B cell (primary cell): ENCODE data around the gene NME7. TPM values are rescaled to one million over a fixed set of nuclear protein-coding genes. Genes with fewer than 3 reads are reported as not detected.

Source experiments
- ATAC-seq: fragments of 200-7000 bp; cut with Tn5 transposase; one replicate; pipeline ENCODE4 v1.10.0; 2021; ENCODE audit warnings: low read depth, mild to moderate bottlenecking, moderate number of reproducible peaks, moderate library complexity
- CTCF ChIA-PET: fragments of 350-600 bp; sonication (Branson Sonifier 250); formaldehyde crosslinking; loops from one replicate; lab custom pipeline; 2021; ENCODE audit warnings: antibody characterized with exemption, inconsistent platforms; lab: Charles Lee
- POLR2A ChIA-PET: fragments of 350-600 bp; sonication (Branson Sonifier 250); formaldehyde crosslinking; loops from one replicate; lab custom pipeline; 2021; ENCODE audit warnings: antibody characterized with exemption; lab: Charles Lee
- DNase-seq: peaks from one replicate; pipeline ENCODE4 v3.0.0; 2013
- H2AFZ ChIP-seq: 2 replicates; pipeline ENCODE4 v1.6.1; 2012; ENCODE audit warnings: mild to moderate bottlenecking, low read depth, low read length; ENCODE audit not compliant: insufficient read depth, poor library complexity, severe bottlenecking
- H3K27ac ChIP-seq, 2 donors: 1 replicate in 1 of 2; 2 replicates in 1 of 2; pipeline ENCODE4 v1.5.1; 2012 to 2013; ENCODE audit warnings: low read length in 2 of 2, mild to moderate bottlenecking in 2 of 2, moderate library complexity in 1 of 2
- H3K27me3 ChIP-seq, 4 experiments: fragments of 200-600 bp in 1 of 4; sonication (generic) in 1 of 4; replicated peaks in 1 of 4; 1 replicate in 2 of 4; 2 replicates in 2 of 4; pipeline versions ENCODE4 v1.6.1 to v1.7.0; 2013 to 2016; ENCODE audit warnings: low read length in 3 of 4, mild to moderate bottlenecking in 2 of 4, mixed read lengths in 1 of 4, moderate library complexity in 1 of 4; ENCODE audit not compliant: insufficient read depth in 4 of 4, control insufficient read depth in 3 of 4; ENCODE audit errors: control extremely low read depth in 1 of 4
- H3K36me3 ChIP-seq, 2 experiments: replicated peaks in 1 of 2; 1 replicate in 1 of 2; 2 replicates in 1 of 2; pipeline versions ENCODE4 v1.6.1 to v1.7.1; 2013; ENCODE audit warnings: low read length in 1 of 2; ENCODE audit not compliant: insufficient read depth in 2 of 2, control insufficient read depth in 1 of 2; ENCODE audit errors: control extremely low read depth in 1 of 2, extremely low read depth in 1 of 2
- H3K4me1 ChIP-seq, 2 donors: fragments of 200-600 bp in 1 of 2; sonication (generic) in 1 of 2; 1 replicate in 1 of 2; 2 replicates in 1 of 2; pipeline versions ENCODE4 v1.5.1 to v1.6.1; 2013 to 2017; ENCODE audit warnings: low read length in 2 of 2; ENCODE audit not compliant: control insufficient read depth in 2 of 2, insufficient read depth in 2 of 2
- H3K4me2 ChIP-seq: replicated peaks from 2 replicates; pipeline ENCODE3; 2012; ENCODE audit warnings: mild to moderate bottlenecking, low read depth, low read length; ENCODE audit not compliant: poor library complexity, severe bottlenecking
- H3K4me3 ChIP-seq, 5 experiments: fragments of 200-600 bp in 1 of 5; sonication (generic) in 1 of 5; 1 replicate in 3 of 5; 2 replicates in 2 of 5; pipeline versions ENCODE4 v1.5.1 to v1.7.0; 2011 to 2016; ENCODE audit warnings: low read length in 4 of 5, mild to moderate bottlenecking in 4 of 5, low read depth in 2 of 5, control low read depth in 1 of 5, moderate library complexity in 1 of 5; ENCODE audit not compliant: insufficient read depth in 1 of 5; ENCODE audit errors: control extremely low read depth in 1 of 5, extremely low read depth in 1 of 5
- H3K79me2 ChIP-seq: fragments of 200-600 bp; sonication (generic); one replicate; pipeline ENCODE4 v1.6.0; 2016; ENCODE audit warnings: low read length; ENCODE audit not compliant: control insufficient read depth, insufficient read depth
- H3K9ac ChIP-seq: fragments of 200-600 bp; sonication (generic); 2 replicates; pipeline ENCODE4 v1.6.1; 2017; ENCODE audit warnings: mild to moderate bottlenecking, low read length, moderate library complexity
- H3K9me3 ChIP-seq, 3 donors: one replicate each; pipeline versions ENCODE4 v1.6.1 to v1.7.1; 2013; ENCODE audit warnings: low read length in 2 of 3; ENCODE audit not compliant: control insufficient read depth in 2 of 3, insufficient read depth in 1 of 3; ENCODE audit errors: control extremely low read depth in 1 of 3
- H4K20me1 ChIP-seq: 2 replicates; pipeline ENCODE4 v1.6.0; 2012; ENCODE audit warnings: mild to moderate bottlenecking, low read length; ENCODE audit not compliant: insufficient read depth, control insufficient read depth, poor library complexity, severe bottlenecking
- H3K27ac Mint-ChIP-seq: one replicate; pipeline ENCODE4 v1.8.0; 2021; ENCODE audit warnings: mixed read lengths
- H3K27me3 Mint-ChIP-seq: one replicate; pipeline ENCODE4 v1.8.0; 2021; ENCODE audit warnings: mixed read lengths
- H3K4me1 Mint-ChIP-seq: one replicate; pipeline ENCODE4 v1.8.0; 2021; ENCODE audit warnings: mixed read lengths
- H3K4me3 Mint-ChIP-seq: one replicate; pipeline ENCODE4 v1.8.0; 2021; ENCODE audit warnings: mixed read lengths
- H3K9me3 Mint-ChIP-seq: one replicate; pipeline ENCODE4 v1.8.0; 2022; ENCODE audit warnings: mixed read lengths; ENCODE audit not compliant: insufficient read depth
- EZH2 ChIP-seq: IDR thresholded peaks from 2 replicates; pipeline ENCODE4 v1.6.1; 2012; ENCODE audit warnings: borderline replicate concordance, low read depth, mild to moderate bottlenecking, moderate library complexity, low read length; ENCODE audit not compliant: insufficient read depth, poor library complexity, severe bottlenecking
- WGBS: methylation state at CpG from one replicate; pipeline ENCODE4 v1.1.5; 2013; ENCODE audit warnings: missing lambda C conversion rate; ENCODE audit not compliant: insufficient coverage; 5-methylcytosine and 5-hydroxymethylcytosine counted together
- intact Hi-C: fragments of 100-400 bp; cut with micrococcal nuclease; formaldehyde crosslinking; loops from one replicate; pipeline ENCODE4 v1.10.0; 2022
- polyA plus RNA-seq: library from polyadenylated mRNA; depleted of rRNA; stranded (reverse); fragments of >200 nt; gene quantifications from 2 replicates; pipeline ENCODE4 v1.2.3, GENCODE V29; 2012
- total RNA-seq, 2 donors: library from RNA; stranded (reverse); fragments of 120-200 nt in 1 of 2; gene quantifications; 1 replicate in 1 of 2; 2 replicates in 1 of 2; pipeline versions ENCODE4 v1.2.3 to v1.2.4, GENCODE V29; 2013 to 2022
- TF ChIP-seq, protein P1 (sequence below): fragments of 200-600 bp; IDR thresholded peaks from one replicate; pipeline ENCODE4 v1.8.0; 2022; ENCODE audit warnings: antibody characterized with exemption, mild to moderate bottlenecking

Gene NME7
- total and polyA plus RNA-seq, 2 donors (not counting 1 experiment from before 2014, with no cell fraction given): 3.3 to 14.3 TPM

DNA sequence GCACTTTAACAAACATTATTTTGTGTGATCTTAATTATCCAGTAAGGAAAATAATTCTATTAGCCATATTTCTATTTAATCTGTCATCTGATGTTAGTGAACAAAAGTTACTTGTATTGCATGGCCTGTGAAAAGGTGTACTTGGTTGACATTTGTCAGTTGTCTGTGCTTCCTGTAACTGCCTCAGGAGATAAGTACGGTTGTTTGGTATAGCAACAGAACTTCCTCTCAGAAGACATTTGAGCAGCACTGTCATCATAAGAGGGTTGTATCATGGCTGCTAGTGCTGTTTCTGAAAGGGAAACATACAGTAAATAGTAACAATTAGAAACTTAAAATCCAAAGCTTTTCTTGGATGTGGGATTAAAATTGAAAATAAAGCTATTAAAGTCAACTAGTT, 3.8 kb upstream of the NME7 start:
- Mint-ChIP-seq H3K27ac (no peak overlapping the region), H3K4me3 (no peak overlapping the region), H3K4me1 (peaks cover 8% of the 10 kb centered on the region), H3K9me3 (no peaks in the 10 kb centered on the region), H3K27me3 (no peaks in the 10 kb centered on the region)
- Histone ChIP-seq H3K9me3 (no peaks in the 10 kb centered on the region), H3K27me3 (no peaks in the 10 kb centered on the region), H3K9ac (no peak overlapping the region), H3K79me2 (peaks cover 39% of the 10 kb centered on the region), H3K27ac (no peak overlapping the region), H3K4me2 (no peak overlapping the region), H2AFZ (no peak overlapping the region), H4K20me1 (no peaks in the 10 kb centered on the region), H3K4me3 (no peak overlapping the region), H3K4me1 (peaks cover 6 to 12% of the 10 kb centered on the region in 2 donors), H3K36me3 (peaks cover 1% of the 10 kb centered on the region in 2 experiments)
- ATAC-seq (no peak), DNase-seq (no peak)
- TF ChIP-seq EZH2: no peak
- TF ChIP-seq, protein P1, sequence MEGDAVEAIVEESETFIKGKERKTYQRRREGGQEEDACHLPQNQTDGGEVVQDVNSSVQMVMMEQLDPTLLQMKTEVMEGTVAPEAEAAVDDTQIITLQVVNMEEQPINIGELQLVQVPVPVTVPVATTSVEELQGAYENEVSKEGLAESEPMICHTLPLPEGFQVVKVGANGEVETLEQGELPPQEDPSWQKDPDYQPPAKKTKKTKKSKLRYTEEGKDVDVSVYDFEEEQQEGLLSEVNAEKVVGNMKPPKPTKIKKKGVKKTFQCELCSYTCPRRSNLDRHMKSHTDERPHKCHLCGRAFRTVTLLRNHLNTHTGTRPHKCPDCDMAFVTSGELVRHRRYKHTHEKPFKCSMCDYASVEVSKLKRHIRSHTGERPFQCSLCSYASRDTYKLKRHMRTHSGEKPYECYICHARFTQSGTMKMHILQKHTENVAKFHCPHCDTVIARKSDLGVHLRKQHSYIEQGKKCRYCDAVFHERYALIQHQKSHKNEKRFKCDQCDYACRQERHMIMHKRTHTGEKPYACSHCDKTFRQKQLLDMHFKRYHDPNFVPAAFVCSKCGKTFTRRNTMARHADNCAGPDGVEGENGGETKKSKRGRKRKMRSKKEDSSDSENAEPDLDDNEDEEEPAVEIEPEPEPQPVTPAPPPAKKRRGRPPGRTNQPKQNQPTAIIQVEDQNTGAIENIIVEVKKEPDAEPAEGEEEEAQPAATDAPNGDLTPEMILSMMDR: no peak
- intact Hi-C loops: no loop called here
- CTCF ChIA-PET: interaction anchor here (0.9 kb wide), 1 partner anchor 24 kb away, joined by 3 read pairs; no protein-coding TSS in a partner anchor
- WGBS: 0% methylated on average over 1 of the region's 1 CpG
- POLR2A ChIA-PET: no interaction called here

DNA sequence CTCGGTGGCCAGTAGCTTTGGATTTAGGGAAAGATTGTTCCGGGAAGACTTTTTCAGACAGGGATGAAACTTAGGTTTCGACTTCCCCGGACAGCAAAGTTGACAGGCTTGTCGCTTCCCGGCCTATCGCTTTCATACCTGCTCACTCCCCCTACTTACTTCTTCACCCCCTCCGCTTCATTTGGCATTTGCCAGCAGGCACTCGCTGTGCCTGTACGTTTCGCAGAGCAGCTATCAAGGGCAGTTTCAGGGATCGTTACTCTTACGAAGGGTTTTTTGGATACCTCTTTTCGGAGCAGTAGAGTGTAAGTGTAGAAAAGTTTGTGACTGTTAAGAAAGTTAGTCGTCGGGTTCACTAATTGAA, 791 bp upstream of the NME7 start:
- no peaks in the 10 kb centered on the region for H3K9me3 ChIP-seq
- Mint-ChIP-seq H3K27ac (no peak overlapping the region), H3K27me3 (no peaks in the 10 kb centered on the region), H3K9me3 (no peaks in the 10 kb centered on the region), H3K4me1 (peaks cover 10% of the 10 kb centered on the region), H3K4me3 (no peak overlapping the region)
- peak overlapping the region; percentile 92 for H2AFZ ChIP-seq
- H3K36me3 ChIP-seq: peaks cover 0 to 1% of the 10 kb centered on the region in 2 experiments
- peak overlapping the region; percentile 89 for H3K9ac ChIP-seq
- CTCF ChIA-PET: interaction anchor here (0.6 to 2.0 kb wide), 7 partner anchors 10 to 1431 kb away, joined by 3 to 13 read pairs (median 4); partner anchors contain the start of genes METTL18 and SCYL3
- H3K4me2 ChIP-seq: peak overlapping the region; percentile 81
- 1% methylated on average over 14 of the region's 16 CpGs for WGBS
- H3K79me2 ChIP-seq: peaks cover 46% of the 10 kb centered on the region
- peak overlapping the region; percentile 66 to 86 for H3K27ac ChIP-seq
- intact Hi-C loops: loop anchor here (2.0 to 5.0 kb wide), 8 partner anchors 179 to 1431 kb away; partner anchors contain the start of genes ATP1B1, DCAF6, KIFAP3 and MPC2
- DNase-seq (no peak), ATAC-seq (no peak)
- TF ChIP-seq EZH2: no peak
- TF ChIP-seq, protein P1: no peak
- no peaks in the 10 kb centered on the region for H4K20me1 ChIP-seq
- peak overlapping the region; percentile 66 to 100 (median 92) for H3K4me3 ChIP-seq
- POLR2A ChIA-PET: interaction anchor here (1.2 kb wide), 1 partner anchor 1020 kb away, joined by 4 read pairs; no protein-coding TSS in a partner anchor
- H3K27me3 ChIP-seq: no peaks in the 10 kb centered on the region
- H3K4me1 ChIP-seq: peaks cover 6 to 12% of the 10 kb centered on the region in 2 donors
